Astrocyte (in vitro differentiated cells and primary cell): Measurements from ENCODE around the gene SLC25A21. TPM values are rescaled to one million over a fixed set of nuclear protein-coding genes. Genes with fewer than 3 reads are reported as not detected.

Source experiments
- DNase-seq: peaks from one replicate; pipeline ENCODE4 v3.0.0-alpha.2; 2010; ENCODE audit warnings: low read depth
- FAIRE-seq: peaks from 2 replicates; lab custom pipeline; 2011; peaks lifted over from hg19 to GRCh38; lab: Jason Lieb, UNC
- H2AFZ ChIP-seq: 2 replicates; pipeline ENCODE4 v1.6.0; 2012; ENCODE audit warnings: low read depth, low read length, inconsistent platforms
- H3K27ac ChIP-seq: 2 replicates; pipeline ENCODE4 v1.5.1; 2011; ENCODE audit warnings: low read depth, low read length, inconsistent platforms
- H3K27me3 ChIP-seq: 2 replicates; pipeline ENCODE4 v1.6.0; 2011; ENCODE audit warnings: low read length, inconsistent platforms; ENCODE audit not compliant: insufficient read depth
- H3K36me3 ChIP-seq: 2 replicates; pipeline ENCODE4 v1.5.1; 2011; ENCODE audit warnings: low read length, inconsistent platforms; ENCODE audit not compliant: insufficient read depth
- H3K4me1 ChIP-seq: 2 replicates; pipeline ENCODE4 v1.5.1; 2011; ENCODE audit warnings: low read length, inconsistent platforms; ENCODE audit not compliant: insufficient read depth
- H3K4me2 ChIP-seq: 2 replicates; pipeline ENCODE4 v1.6.0; 2012; ENCODE audit warnings: low read length, inconsistent platforms
- H3K4me3 ChIP-seq: 2 replicates; pipeline ENCODE4 v1.5.1; 2011; ENCODE audit warnings: low read depth, mild to moderate bottlenecking, low read length, inconsistent platforms; ENCODE audit not compliant: insufficient read depth
- H3K79me2 ChIP-seq: 2 replicates; pipeline ENCODE4 v1.6.0; 2012; ENCODE audit warnings: mild to moderate bottlenecking, low read length, inconsistent platforms; ENCODE audit not compliant: insufficient read depth
- H3K9ac ChIP-seq: 2 replicates; pipeline ENCODE4 v1.6.0; 2012; ENCODE audit warnings: mild to moderate bottlenecking, low read length, inconsistent platforms
- H3K9me3 ChIP-seq: 2 replicates; pipeline ENCODE4 v1.5.1; 2012; ENCODE audit warnings: low read depth, mild to moderate bottlenecking, low read length, inconsistent platforms; ENCODE audit not compliant: insufficient read depth
- H4K20me1 ChIP-seq: 2 replicates; pipeline ENCODE4 v1.6.0; 2012; ENCODE audit warnings: low read length, inconsistent platforms; ENCODE audit not compliant: insufficient read depth
- H3K27ac Mint-ChIP-seq: one replicate; pipeline ENCODE4 v1.8.0; 2021; ENCODE audit warnings: mild to moderate bottlenecking, mixed read lengths; ENCODE audit not compliant: unreplicated experiment
- H3K27me3 Mint-ChIP-seq: one replicate; pipeline ENCODE4 v1.8.0; 2021; ENCODE audit warnings: low read depth, mixed read lengths; ENCODE audit not compliant: unreplicated experiment
- H3K36me3 Mint-ChIP-seq: one replicate; pipeline ENCODE4 v1.8.0; 2021; ENCODE audit warnings: low read depth, mixed read lengths; ENCODE audit not compliant: unreplicated experiment
- H3K4me1 Mint-ChIP-seq: one replicate; pipeline ENCODE4 v1.8.0; 2021; ENCODE audit warnings: low read depth, mixed read lengths; ENCODE audit not compliant: unreplicated experiment
- H3K4me3 Mint-ChIP-seq: one replicate; pipeline ENCODE4 v1.8.0; 2021; ENCODE audit warnings: mild to moderate bottlenecking, moderate library complexity, mixed read lengths; ENCODE audit not compliant: unreplicated experiment
- H3K9me3 Mint-ChIP-seq: one replicate; pipeline ENCODE4 v1.8.0; 2021; ENCODE audit warnings: mild to moderate bottlenecking, mixed read lengths; ENCODE audit not compliant: unreplicated experiment
- CTCF ChIP-seq: IDR thresholded peaks from 2 replicates; pipeline ENCODE4 v1.5.1; 2011; ENCODE audit warnings: low read depth, mild to moderate bottlenecking, inconsistent platforms, low read length, moderate library complexity; ENCODE audit not compliant: insufficient read depth
- EZH2 ChIP-seq: IDR thresholded peaks from 2 replicates; pipeline ENCODE4 v1.6.1; 2012; ENCODE audit warnings: mild to moderate bottlenecking, low read length, inconsistent platforms; ENCODE audit not compliant: insufficient read depth
- total RNA-seq: library from RNA; stranded (reverse); gene quantifications from 2 replicates; pipeline ENCODE4 v1.2.1, GENCODE V29; 2021

The SLC25A21 gene
- total RNA-seq, 1 donor from 2014 or later = 1.5 TPM

GRCh38 chr14:36941783-36942521, 230.5 kb downstream of the SLC25A21 start:
- no peak for FAIRE-seq
- Mint-ChIP-seq H3K36me3 (no peaks in the 10 kb centered on the region), H3K4me3 (no peak overlapping the region), H3K27ac (no peak overlapping the region), H3K27me3 (peaks cover 6% of the 10 kb centered on the region), H3K4me1 (peaks cover 14% of the 10 kb centered on the region), H3K9me3 (no peaks in the 10 kb centered on the region)
- Histone ChIP-seq H3K36me3 (no peaks in the 10 kb centered on the region), H3K4me1 (peaks cover 9% of the 10 kb centered on the region), H3K4me2 (no peak overlapping the region), H3K9ac (no peak overlapping the region), H4K20me1 (no peaks in the 10 kb centered on the region), H3K27ac (no peak overlapping the region), H3K9me3 (no peaks in the 10 kb centered on the region), H3K27me3 (no peaks in the 10 kb centered on the region), H3K79me2 (no peaks in the 10 kb centered on the region), H3K4me3 (no peak overlapping the region), H2AFZ (no peak overlapping the region)
- peak; percentile 93 for TF ChIP-seq CTCF
- TF ChIP-seq EZH2 = no peak
- peak; percentile 26 for DNase-seq

GRCh38 chr14:36940476-36940875, 231.9 kb downstream of the SLC25A21 start:
- Histone ChIP-seq H3K27ac (no peak overlapping the region), H3K4me3 (no peak overlapping the region), H3K79me2 (no peaks in the 10 kb centered on the region), H2AFZ (no peak overlapping the region), H4K20me1 (no peaks in the 10 kb centered on the region), H3K27me3 (no peaks in the 10 kb centered on the region), H3K9me3 (no peaks in the 10 kb centered on the region), H3K9ac (no peak overlapping the region), H3K36me3 (no peaks in the 10 kb centered on the region), H3K4me2 (no peak overlapping the region), H3K4me1 (peaks cover 9% of the 10 kb centered on the region)
- no peak overlapping the region for H3K4me3 Mint-ChIP-seq
- TF ChIP-seq CTCF (no peak), EZH2 (no peak)
- H3K27ac Mint-ChIP-seq = no peak overlapping the region
- peak; percentile 18 for DNase-seq
- no peak for FAIRE-seq
- no peaks in the 10 kb centered on the region for H3K9me3 Mint-ChIP-seq
- H3K36me3 Mint-ChIP-seq = no peaks in the 10 kb centered on the region
- H3K27me3 Mint-ChIP-seq = peaks cover 6% of the 10 kb centered on the region
- peaks cover 24% of the 10 kb centered on the region for H3K4me1 Mint-ChIP-seq

- TF ChIP-seq CTCF = no peak
- TF ChIP-seq EZH2 = no peak
- Histone ChIP-seq H2AFZ (no peak overlapping the region), H4K20me1 (no peaks in the 10 kb centered on the region), H3K4me1 (peaks cover 3% of the 10 kb centered on the region), H3K9ac (no peak overlapping the region), H3K9me3 (no peaks in the 10 kb centered on the region), H3K27me3 (no peaks in the 10 kb centered on the region), H3K27ac (no peak overlapping the region), H3K36me3 (no peaks in the 10 kb centered on the region), H3K4me3 (no peak overlapping the region), H3K79me2 (no peaks in the 10 kb centered on the region), H3K4me2 (no peak overlapping the region)
- DNase-seq (no peak), FAIRE-seq (no peak)
- H3K27me3 Mint-ChIP-seq = peaks cover 6% of the 10 kb centered on the region
- no peak overlapping the region for H3K4me3 Mint-ChIP-seq
- H3K9me3 Mint-ChIP-seq = no peaks in the 10 kb centered on the region
- no peaks in the 10 kb centered on the region for H3K36me3 Mint-ChIP-seq
- peaks cover 18% of the 10 kb centered on the region for H3K4me1 Mint-ChIP-seq
- H3K27ac Mint-ChIP-seq = no peak overlapping the region
These were observed 233.1 kb downstream of the SLC25A21 start for GRCh38 chr14:36939265-36939664.
